H1 (cell line): ENCODE data around the gene SLC66A2. TPM values are rescaled to one million over a fixed set of nuclear protein-coding genes. Genes with fewer than 3 reads are reported as not detected.
A peak's percentile ranks its signal among the peaks of the same experiment; 100 is the strongest.

Experiments
- ASH2L ChIP-seq: fragments of 200-600, 300-600 bp; sonication (generic); IDR thresholded peaks from one replicate; pipeline ENCODE4 v1.7.1; 2017; ENCODE audit warnings: low read length
- CEBPB ChIP-seq: IDR thresholded peaks from 2 replicates; pipeline ENCODE4 v1.6.1; 2012; ENCODE audit warnings: low read depth, low read length
- EGR1 ChIP-seq: IDR thresholded peaks from 2 replicates; pipeline ENCODE4 v1.6.1; 2011; ENCODE audit warnings: low read depth, low read length, borderline replicate concordance
- EZH2 ChIP-seq: fragments of 200-600 bp; sonication (generic); IDR thresholded peaks from 2 replicates; pipeline ENCODE4 v1.7.1; 2012; ENCODE audit warnings: low read depth, mild to moderate bottlenecking, moderate library complexity, low read length, inconsistent platforms; ENCODE audit not compliant: severe bottlenecking
- NRF1 ChIP-seq: IDR thresholded peaks from 2 replicates; pipeline ENCODE4 v1.6.1; 2011; ENCODE audit warnings: mild to moderate bottlenecking, low read depth, low read length, improper control_type of control experiment
- PHF8 ChIP-seq: fragments of 200-600 bp; sonication (generic); conservative IDR thresholded peaks from 2 replicates; pipeline ENCODE4 v1.7.1; 2012; ENCODE audit warnings: low read depth, mild to moderate bottlenecking, inconsistent platforms, low read length, moderate library complexity
- TEAD4 ChIP-seq: IDR thresholded peaks from 2 replicates; pipeline ENCODE4 v1.6.1; 2012; ENCODE audit warnings: low read depth, low read length, inconsistent platforms, mixed read lengths
- polyA plus RNA-seq, 7 experiments: library from polyadenylated mRNA; depleted of rRNA in 3 of 7; stranded (reverse) in 5 of 7; unstranded in 2 of 7; fragments of >200 nt in 5 of 7; fragments of 200-250 nt in 2 of 7; gene quantifications; 1 replicate in 5 of 7; 2 replicates in 1 of 7; 4 replicates in 1 of 7; pipeline versions ENCODE4 v1.2.1 to v1.2.3, GENCODE V29; 2011 to 2013; ENCODE audit warnings: missing spikeins in 2 of 7, mixed read lengths in 2 of 7
- total RNA-seq: library from RNA; stranded (reverse); fragmentation: NEBNext Ultra II Directional; extraction: Animal tissue kit (Norgen Biotek cat#: 25700); gene quantifications from 2 replicates; pipeline ENCODE4 v1.2.1, GENCODE V29; 2021
- TF ChIP-seq, protein P1 (sequence below): fragments of 300-600 bp; sonication (generic); IDR thresholded peaks from 2 replicates; pipeline ENCODE4 v1.7.1; 2012; ENCODE audit warnings: low read length, moderate library complexity, mild to moderate bottlenecking, inconsistent platforms; ENCODE audit not compliant: insufficient replicate concordance

The SLC66A2 gene
- total and polyA plus RNA-seq, 2 of the 8 experiments (the other 6 are each of a cell fraction or from before 2014, with no cell fraction given) = 15.0 to 18.9 TPM

DNA sequence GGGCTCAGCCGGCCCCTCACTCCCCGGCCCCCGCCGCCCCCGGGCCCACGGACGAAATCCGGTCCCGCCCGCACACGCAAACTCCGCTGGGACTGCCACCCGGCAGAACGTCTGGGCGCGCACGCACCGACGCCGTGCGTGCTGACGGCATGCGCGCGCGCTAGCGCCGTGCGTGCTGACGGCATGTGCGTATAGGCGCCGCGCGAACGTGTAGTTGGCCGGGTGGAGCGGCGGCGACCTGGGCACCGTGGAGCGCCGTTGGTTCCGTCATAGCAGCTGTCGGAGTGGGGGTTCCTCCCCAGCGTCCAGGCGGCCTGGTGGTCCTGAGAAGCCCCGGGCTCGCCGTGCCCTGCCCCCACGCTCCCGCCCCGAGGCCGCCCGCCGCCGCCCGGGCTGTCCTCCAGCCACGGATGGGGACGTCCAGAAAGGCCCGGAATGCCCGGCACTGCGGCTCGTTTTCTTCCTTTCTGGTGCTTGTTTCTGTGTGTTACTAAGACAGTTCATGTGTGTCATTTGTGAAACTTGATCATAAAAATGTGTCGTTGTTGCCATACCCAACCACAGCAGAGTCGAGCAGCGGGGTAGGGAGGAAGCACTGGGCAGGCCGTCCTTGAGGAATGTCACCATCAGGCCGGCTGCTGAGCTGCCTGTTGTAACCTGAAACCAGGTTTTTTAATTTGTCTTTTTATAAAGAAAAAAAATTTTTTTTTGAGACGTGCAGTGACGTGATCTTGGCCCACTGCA is 37.2 kb upstream of the SLC66A2 start, which contains the start of gene TXNL4A (continued):
- TF ChIP-seq, protein P1, sequence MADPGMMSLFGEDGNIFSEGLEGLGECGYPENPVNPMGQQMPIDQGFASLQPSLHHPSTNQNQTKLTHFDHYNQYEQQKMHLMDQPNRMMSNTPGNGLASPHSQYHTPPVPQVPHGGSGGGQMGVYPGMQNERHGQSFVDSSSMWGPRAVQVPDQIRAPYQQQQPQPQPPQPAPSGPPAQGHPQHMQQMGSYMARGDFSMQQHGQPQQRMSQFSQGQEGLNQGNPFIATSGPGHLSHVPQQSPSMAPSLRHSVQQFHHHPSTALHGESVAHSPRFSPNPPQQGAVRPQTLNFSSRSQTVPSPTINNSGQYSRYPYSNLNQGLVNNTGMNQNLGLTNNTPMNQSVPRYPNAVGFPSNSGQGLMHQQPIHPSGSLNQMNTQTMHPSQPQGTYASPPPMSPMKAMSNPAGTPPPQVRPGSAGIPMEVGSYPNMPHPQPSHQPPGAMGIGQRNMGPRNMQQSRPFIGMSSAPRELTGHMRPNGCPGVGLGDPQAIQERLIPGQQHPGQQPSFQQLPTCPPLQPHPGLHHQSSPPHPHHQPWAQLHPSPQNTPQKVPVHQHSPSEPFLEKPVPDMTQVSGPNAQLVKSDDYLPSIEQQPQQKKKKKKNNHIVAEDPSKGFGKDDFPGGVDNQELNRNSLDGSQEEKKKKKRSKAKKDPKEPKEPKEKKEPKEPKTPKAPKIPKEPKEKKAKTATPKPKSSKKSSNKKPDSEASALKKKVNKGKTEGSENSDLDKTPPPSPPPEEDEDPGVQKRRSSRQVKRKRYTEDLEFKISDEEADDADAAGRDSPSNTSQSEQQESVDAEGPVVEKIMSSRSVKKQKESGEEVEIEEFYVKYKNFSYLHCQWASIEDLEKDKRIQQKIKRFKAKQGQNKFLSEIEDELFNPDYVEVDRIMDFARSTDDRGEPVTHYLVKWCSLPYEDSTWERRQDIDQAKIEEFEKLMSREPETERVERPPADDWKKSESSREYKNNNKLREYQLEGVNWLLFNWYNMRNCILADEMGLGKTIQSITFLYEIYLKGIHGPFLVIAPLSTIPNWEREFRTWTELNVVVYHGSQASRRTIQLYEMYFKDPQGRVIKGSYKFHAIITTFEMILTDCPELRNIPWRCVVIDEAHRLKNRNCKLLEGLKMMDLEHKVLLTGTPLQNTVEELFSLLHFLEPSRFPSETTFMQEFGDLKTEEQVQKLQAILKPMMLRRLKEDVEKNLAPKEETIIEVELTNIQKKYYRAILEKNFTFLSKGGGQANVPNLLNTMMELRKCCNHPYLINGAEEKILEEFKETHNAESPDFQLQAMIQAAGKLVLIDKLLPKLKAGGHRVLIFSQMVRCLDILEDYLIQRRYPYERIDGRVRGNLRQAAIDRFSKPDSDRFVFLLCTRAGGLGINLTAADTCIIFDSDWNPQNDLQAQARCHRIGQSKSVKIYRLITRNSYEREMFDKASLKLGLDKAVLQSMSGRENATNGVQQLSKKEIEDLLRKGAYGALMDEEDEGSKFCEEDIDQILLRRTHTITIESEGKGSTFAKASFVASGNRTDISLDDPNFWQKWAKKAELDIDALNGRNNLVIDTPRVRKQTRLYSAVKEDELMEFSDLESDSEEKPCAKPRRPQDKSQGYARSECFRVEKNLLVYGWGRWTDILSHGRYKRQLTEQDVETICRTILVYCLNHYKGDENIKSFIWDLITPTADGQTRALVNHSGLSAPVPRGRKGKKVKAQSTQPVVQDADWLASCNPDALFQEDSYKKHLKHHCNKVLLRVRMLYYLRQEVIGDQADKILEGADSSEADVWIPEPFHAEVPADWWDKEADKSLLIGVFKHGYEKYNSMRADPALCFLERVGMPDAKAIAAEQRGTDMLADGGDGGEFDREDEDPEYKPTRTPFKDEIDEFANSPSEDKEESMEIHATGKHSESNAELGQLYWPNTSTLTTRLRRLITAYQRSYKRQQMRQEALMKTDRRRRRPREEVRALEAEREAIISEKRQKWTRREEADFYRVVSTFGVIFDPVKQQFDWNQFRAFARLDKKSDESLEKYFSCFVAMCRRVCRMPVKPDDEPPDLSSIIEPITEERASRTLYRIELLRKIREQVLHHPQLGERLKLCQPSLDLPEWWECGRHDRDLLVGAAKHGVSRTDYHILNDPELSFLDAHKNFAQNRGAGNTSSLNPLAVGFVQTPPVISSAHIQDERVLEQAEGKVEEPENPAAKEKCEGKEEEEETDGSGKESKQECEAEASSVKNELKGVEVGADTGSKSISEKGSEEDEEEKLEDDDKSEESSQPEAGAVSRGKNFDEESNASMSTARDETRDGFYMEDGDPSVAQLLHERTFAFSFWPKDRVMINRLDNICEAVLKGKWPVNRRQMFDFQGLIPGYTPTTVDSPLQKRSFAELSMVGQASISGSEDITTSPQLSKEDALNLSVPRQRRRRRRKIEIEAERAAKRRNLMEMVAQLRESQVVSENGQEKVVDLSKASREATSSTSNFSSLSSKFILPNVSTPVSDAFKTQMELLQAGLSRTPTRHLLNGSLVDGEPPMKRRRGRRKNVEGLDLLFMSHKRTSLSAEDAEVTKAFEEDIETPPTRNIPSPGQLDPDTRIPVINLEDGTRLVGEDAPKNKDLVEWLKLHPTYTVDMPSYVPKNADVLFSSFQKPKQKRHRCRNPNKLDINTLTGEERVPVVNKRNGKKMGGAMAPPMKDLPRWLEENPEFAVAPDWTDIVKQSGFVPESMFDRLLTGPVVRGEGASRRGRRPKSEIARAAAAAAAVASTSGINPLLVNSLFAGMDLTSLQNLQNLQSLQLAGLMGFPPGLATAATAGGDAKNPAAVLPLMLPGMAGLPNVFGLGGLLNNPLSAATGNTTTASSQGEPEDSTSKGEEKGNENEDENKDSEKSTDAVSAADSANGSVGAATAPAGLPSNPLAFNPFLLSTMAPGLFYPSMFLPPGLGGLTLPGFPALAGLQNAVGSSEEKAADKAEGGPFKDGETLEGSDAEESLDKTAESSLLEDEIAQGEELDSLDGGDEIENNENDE = no peak
- peak; percentile 76 for TF ChIP-seq ASH2L
- no peak for TF ChIP-seq NRF1
- 0 out of 2 replicates have a peak, but pooled peaks have one; percentile 2 for TF ChIP-seq TEAD4
- TF ChIP-seq CEBPB = no peak
- no peak for TF ChIP-seq EZH2
- peak; percentile 73 for TF ChIP-seq PHF8
- TF ChIP-seq EGR1 = peak; percentile 48; the same call in 1 of the 2 replicates
